SK-N-MC (cell line): ENCODE data around the gene ADAMTS17.
"Not testable (repeated sequence)": the region's sequence is repeated elsewhere in the genome, so short reads cannot be mapped to it uniquely, and the experiment has no call there.

Experiments used
- DNase-seq: peaks from one replicate; pipeline ENCODE4 v3.0.0-alpha.2; 2011; ENCODE audit warnings: low read depth, low spot score
- H3K27ac ChIP-seq: fragments of 200-600 bp; sonication (generic); 2 replicates; pipeline ENCODE4 v1.5.1; 2016; ENCODE audit warnings: mixed run types
- H3K36me3 ChIP-seq: fragments of 200-600 bp; sonication (generic); 2 replicates; pipeline ENCODE4 v1.6.1; 2017; ENCODE audit warnings: antibody characterized with exemption, low read length, mixed read lengths; ENCODE audit not compliant: insufficient read depth
- H3K4me3 ChIP-seq: fragments of 200-600 bp; sonication (generic); 2 replicates; pipeline ENCODE4 v1.5.1; 2016
- H3K9ac ChIP-seq: fragments of 200-600 bp; sonication (generic); 2 replicates; pipeline ENCODE4 v1.8.0; 2017; ENCODE audit warnings: mixed run types, mixed read lengths; ENCODE audit not compliant: insufficient read length
- H3K9me3 ChIP-seq: fragments of 200-600 bp; sonication (generic); 2 replicates; pipeline ENCODE4 v1.6.1; 2017; ENCODE audit warnings: low read depth, mild to moderate bottlenecking, antibody characterized with exemption, low read length, moderate library complexity, mixed read lengths
- EZH2 ChIP-seq: fragments of 200-600 bp; sonication (generic); IDR thresholded peaks from one replicate; pipeline ENCODE4 v1.6.1; 2017; ENCODE audit warnings: antibody characterized with exemption
- FOXP2 ChIP-seq: optimal IDR thresholded peaks from 2 replicates; pipeline ENCODE3; 2011; ENCODE audit warnings: mild to moderate bottlenecking, moderate library complexity; ENCODE audit not compliant: insufficient read depth; ENCODE audit errors: extremely low read length, control extremely low read depth
- POLR2AphosphoS5 ChIP-seq: IDR thresholded peaks from 2 replicates; pipeline ENCODE4 v1.6.1; 2012; ENCODE audit warnings: mild to moderate bottlenecking, low read depth, low read length, borderline replicate concordance

The ADAMTS17 gene

GRCh38 chr15:100093211-100094126, 248.3 kb downstream of the ADAMTS17 start:
- no peak for DNase-seq
- no peaks in the 10 kb centered on the region for H3K36me3 ChIP-seq
- H3K4me3 ChIP-seq: no peak overlapping the region
- H3K27ac ChIP-seq: no peak overlapping the region
- TF ChIP-seq POLR2AphosphoS5: no peak
- TF ChIP-seq EZH2: no peak
- TF ChIP-seq FOXP2: no peak
- no peaks in the 10 kb centered on the region for H3K9me3 ChIP-seq
- H3K9ac ChIP-seq: no peak overlapping the region

- no peak overlapping the region for H3K27ac ChIP-seq
- H3K9me3 ChIP-seq: no peaks in the 10 kb centered on the region
- TF ChIP-seq FOXP2 (no peak), POLR2AphosphoS5 (no peak), EZH2 (no peak)
- DNase-seq: no peak
- no peak overlapping the region for H3K9ac ChIP-seq
- H3K36me3 ChIP-seq: no peaks in the 10 kb centered on the region
- no peak overlapping the region for H3K4me3 ChIP-seq
Observed at GRCh38 chr15:100092034-100092433, 249.7 kb downstream of the ADAMTS17 start.

GRCh38 chr15:100090411-100090810, 251.4 kb downstream of the ADAMTS17 start:
- Histone ChIP-seq H3K9ac (no peak overlapping the region), H3K9me3 (no peaks in the 10 kb centered on the region), H3K36me3 (no peaks in the 10 kb centered on the region), H3K4me3 (no peak overlapping the region), H3K27ac (no peak overlapping the region)
- DNase-seq: no peak
- TF ChIP-seq POLR2AphosphoS5: no peak
- TF ChIP-seq FOXP2: no peak
- no peak for TF ChIP-seq EZH2

GRCh38 chr15:100084042-100084821, 257.5 kb downstream of the ADAMTS17 start:
- H3K27ac ChIP-seq, H3K9ac ChIP-seq, H3K36me3 ChIP-seq, DNase-seq, H3K4me3 ChIP-seq, H3K9me3 ChIP-seq: not testable (repeated sequence)

- Histone ChIP-seq H3K9me3 (no peaks in the 10 kb centered on the region), H3K36me3 (no peaks in the 10 kb centered on the region), H3K4me3 (no peak overlapping the region), H3K27ac (no peak overlapping the region), H3K9ac (no peak overlapping the region)
- TF ChIP-seq EZH2 (no peak), FOXP2 (no peak), POLR2AphosphoS5 (no peak)
- no peak for DNase-seq
Observed at GRCh38 chr15:100083572-100083971, 258.2 kb downstream of the ADAMTS17 start.

- Histone ChIP-seq H3K9me3 (no peaks in the 10 kb centered on the region), H3K36me3 (no peaks in the 10 kb centered on the region), H3K9ac (no peak overlapping the region), H3K4me3 (no peak overlapping the region), H3K27ac (no peak overlapping the region)
- TF ChIP-seq EZH2 (no peak), FOXP2 (no peak), POLR2AphosphoS5 (no peak)
- DNase-seq: no peak
Observed at GRCh38 chr15:100082761-100083402, 258.9 kb downstream of the ADAMTS17 start.

- DNase-seq: no peak
- TF ChIP-seq FOXP2 (no peak), POLR2AphosphoS5 (no peak), EZH2 (no peak)
- no peaks in the 10 kb centered on the region for H3K9me3 ChIP-seq
- H3K36me3 ChIP-seq: no peaks in the 10 kb centered on the region
- H3K9ac ChIP-seq: no peak overlapping the region
- H3K4me3 ChIP-seq: no peak overlapping the region
- no peak overlapping the region for H3K27ac ChIP-seq
Observed at GRCh38 chr15:100081454-100081853, 260.3 kb downstream of the ADAMTS17 start.

GRCh38 chr15:100078511-100079220, 263.1 kb downstream of the ADAMTS17 start:
- Histone ChIP-seq H3K9me3 (no peaks in the 10 kb centered on the region), H3K36me3 (no peaks in the 10 kb centered on the region), H3K4me3 (no peak overlapping the region), H3K9ac (no peak overlapping the region), H3K27ac (no peak overlapping the region)
- TF ChIP-seq EZH2 (no peak), FOXP2 (no peak), POLR2AphosphoS5 (no peak)
- DNase-seq: no peak
